ENCODE measurements around the gene PARG.
"Not testable (repeated sequence)": the region's sequence is repeated elsewhere in the genome, so short reads cannot be mapped to it uniquely, and the experiment has no call there.

Gene PARG

DNA sequence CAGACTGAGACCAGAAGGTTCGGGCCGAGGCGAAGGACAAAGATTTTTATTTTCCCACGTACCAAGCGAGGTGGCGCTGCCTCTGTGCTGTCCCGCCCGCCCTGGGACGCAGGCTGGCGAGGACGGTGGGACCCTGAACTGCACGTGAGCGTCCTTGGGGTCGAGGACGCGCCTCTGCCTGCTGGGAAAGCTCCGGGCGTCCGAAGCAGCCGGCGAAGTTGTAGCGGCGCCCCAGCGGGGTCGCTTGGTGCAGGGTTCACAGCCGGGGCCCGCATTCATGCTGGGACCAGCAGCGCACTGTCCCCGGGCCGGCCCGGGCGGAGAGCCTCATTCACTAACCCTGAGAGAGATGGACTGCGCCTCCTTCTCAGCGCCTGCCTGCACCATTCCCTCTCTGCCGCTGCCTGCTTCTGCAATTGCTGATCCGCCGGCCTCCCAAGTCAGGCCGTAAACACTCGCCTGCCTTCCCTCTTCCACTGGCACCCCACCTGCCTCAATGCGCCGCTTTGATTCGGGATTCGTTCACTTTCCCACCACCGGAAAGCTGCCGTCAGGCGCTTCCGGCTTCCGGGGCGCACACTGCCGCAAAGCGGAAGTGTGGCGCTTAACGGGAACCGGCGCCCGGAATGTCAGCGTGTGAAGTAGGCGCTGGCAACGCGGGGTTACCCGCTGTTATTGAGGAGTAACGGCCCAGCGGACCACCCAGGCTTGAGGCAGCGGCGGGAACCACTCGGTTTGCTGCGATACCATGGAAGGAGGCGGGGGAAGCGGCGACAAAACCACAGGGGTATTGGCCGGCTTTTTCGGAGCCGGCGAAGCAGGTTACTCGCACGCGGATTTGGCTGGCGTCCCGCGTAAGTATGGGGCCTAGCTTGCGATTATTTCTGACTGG lies at the start of gene PARG, which contains the start of gene TIMM23B:
Gene PARG, minus strand, starts transcription at position 581 of the 892 bp plus-strand sequence. Its CDS starts 302 bp downstream, at position 279.
Gene TIMM23B, plus strand, starts transcription at position 607 of the 892 bp plus-strand sequence. Its CDS starts 142 bp downstream, at position 749.
- H3K4me3 ChIP-seq (ENCODE audit: low read length) = peak within 1 kb of the TSS; percentile 51
- H3K4me1 ChIP-seq (ENCODE audit: control insufficient read depth, insufficient read depth, low read length); H3K9me3 ChIP-seq (ENCODE audit: control insufficient read depth, low read length); H3K27me3 ChIP-seq (ENCODE audit: control insufficient read depth, insufficient read depth, low read length); H3K36me3 ChIP-seq (ENCODE audit: control insufficient read depth, insufficient read depth, low read length): not testable (repeated sequence)
- H3K9ac ChIP-seq (ENCODE audit: low read length) = peak within 1 kb of the TSS; percentile 75

DNA sequence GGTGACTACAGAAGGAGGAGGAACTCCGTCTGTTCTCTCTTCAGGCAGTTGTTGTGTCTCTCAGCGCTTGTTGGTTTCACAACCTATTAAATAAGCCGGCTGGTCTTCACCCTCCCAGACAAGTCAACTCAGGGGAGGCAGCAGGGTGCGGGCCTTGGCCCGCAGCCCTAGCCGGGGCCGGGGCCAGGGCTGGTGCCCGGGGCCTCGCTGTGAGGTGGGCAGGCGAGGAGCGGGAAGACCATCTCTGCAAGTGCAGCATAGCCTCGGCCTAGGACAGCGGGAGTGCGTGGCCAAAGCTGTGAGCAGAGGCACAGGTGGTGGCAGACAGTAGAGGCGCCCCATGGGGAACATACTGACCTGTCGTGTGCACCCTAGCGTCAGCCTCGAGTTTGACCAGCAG lies 46.5 kb upstream of the PARG start, which contains the start of gene AGAP6:
Gene AGAP6, plus strand, starts transcription at position 31 of the 400 bp plus-strand sequence. Its CDS starts 310 bp downstream, at position 341.
- H3K4me1 ChIP-seq (ENCODE audit: control insufficient read depth, insufficient read depth, low read length); H3K36me3 ChIP-seq (ENCODE audit: control insufficient read depth, insufficient read depth, low read length); H3K9me3 ChIP-seq (ENCODE audit: control insufficient read depth, low read length); H3K9ac ChIP-seq (ENCODE audit: low read length); H3K4me3 ChIP-seq (ENCODE audit: low read length); H3K27me3 ChIP-seq (ENCODE audit: control insufficient read depth, insufficient read depth, low read length): not testable (repeated sequence)

DNA sequence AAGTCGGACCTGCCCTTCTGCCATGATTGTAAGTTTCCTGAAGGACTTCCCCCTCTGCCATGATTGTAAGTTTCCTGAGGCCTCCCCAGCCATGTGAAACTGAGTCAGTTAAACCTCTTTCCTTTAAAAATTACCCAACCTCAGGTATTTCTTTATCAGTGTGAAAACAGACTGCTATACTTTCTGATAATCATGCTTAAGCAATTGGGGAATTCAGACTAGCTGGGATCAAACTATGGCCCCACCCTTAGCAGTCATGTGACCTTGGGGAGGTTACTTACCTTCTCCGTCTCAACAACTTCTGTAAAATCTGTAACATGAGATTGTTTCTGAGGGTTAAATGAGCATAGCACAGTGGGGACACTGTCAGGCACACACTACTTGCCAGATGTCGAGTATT lies 45.4 kb upstream of the PARG start:
- H3K4me3 ChIP-seq (ENCODE audit: low read length); H3K4me1 ChIP-seq (ENCODE audit: control insufficient read depth, insufficient read depth, low read length); H3K9me3 ChIP-seq (ENCODE audit: control insufficient read depth, low read length); H3K9ac ChIP-seq (ENCODE audit: low read length); H3K27me3 ChIP-seq (ENCODE audit: control insufficient read depth, insufficient read depth, low read length); H3K36me3 ChIP-seq (ENCODE audit: control insufficient read depth, insufficient read depth, low read length): not testable (repeated sequence)

DNA sequence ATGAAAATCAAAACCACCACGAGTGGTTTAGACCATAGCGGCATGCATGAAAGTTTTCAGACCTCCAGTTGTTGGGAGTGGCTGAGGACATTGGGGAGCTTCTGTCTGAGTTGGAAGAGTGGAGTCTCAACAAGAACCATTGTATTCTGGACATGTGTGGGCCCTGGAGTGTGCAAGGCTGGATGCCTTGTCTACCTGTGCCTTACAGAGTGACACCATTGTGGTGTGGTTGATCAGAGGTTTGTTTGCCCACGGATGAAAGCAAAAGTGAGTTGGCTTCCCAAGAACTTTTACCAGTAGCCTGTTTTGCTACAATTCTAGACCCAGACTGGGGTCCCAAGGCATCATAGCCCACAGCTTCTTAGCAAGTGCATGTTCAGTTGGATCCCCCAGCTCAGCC lies 35.9 kb upstream of the PARG start:
- not testable (repeated sequence) for H3K4me3 ChIP-seq (ENCODE audit: low read length); H3K27me3 ChIP-seq (ENCODE audit: control insufficient read depth, insufficient read depth, low read length); H3K4me1 ChIP-seq (ENCODE audit: control insufficient read depth, insufficient read depth, low read length); H3K36me3 ChIP-seq (ENCODE audit: control insufficient read depth, insufficient read depth, low read length); H3K9me3 ChIP-seq (ENCODE audit: control insufficient read depth, low read length); H3K9ac ChIP-seq (ENCODE audit: low read length)

DNA sequence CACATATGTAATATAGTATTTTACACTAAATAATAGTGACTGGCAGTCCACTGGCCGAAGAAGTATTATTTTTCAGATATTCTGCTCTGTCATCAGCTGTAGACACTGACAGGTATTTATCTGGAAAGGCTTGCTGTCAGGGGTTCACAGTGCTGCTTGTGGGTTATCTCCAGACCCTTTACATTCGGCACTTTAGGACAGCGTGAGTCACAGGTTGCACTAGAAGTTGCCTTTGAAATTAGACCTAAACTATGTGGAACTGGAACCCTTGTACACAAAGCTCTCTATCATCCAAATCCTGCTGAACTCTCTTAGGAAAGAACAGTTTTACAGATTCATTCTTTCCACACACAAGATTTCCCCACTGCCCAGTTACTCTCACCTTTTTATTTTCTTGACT lies 30.3 kb upstream of the PARG start:
- not testable (repeated sequence) for H3K4me3 ChIP-seq (ENCODE audit: low read length); H3K27me3 ChIP-seq (ENCODE audit: control insufficient read depth, insufficient read depth, low read length); H3K9me3 ChIP-seq (ENCODE audit: control insufficient read depth, low read length); H3K36me3 ChIP-seq (ENCODE audit: control insufficient read depth, insufficient read depth, low read length); H3K4me1 ChIP-seq (ENCODE audit: control insufficient read depth, insufficient read depth, low read length); H3K9ac ChIP-seq (ENCODE audit: low read length)

GRCh38 chr10:49971466-49971865 lies 29.6 kb upstream of the PARG start:
- H3K27me3 ChIP-seq (ENCODE audit: control insufficient read depth, insufficient read depth, low read length); H3K9me3 ChIP-seq (ENCODE audit: control insufficient read depth, low read length); H3K9ac ChIP-seq (ENCODE audit: low read length); H3K4me1 ChIP-seq (ENCODE audit: control insufficient read depth, insufficient read depth, low read length); H3K4me3 ChIP-seq (ENCODE audit: low read length); H3K36me3 ChIP-seq (ENCODE audit: control insufficient read depth, insufficient read depth, low read length): not testable (repeated sequence)

GRCh38 chr10:49970331-49970857 lies 28.6 kb upstream of the PARG start:
- H3K9ac ChIP-seq (ENCODE audit: low read length); H3K36me3 ChIP-seq (ENCODE audit: control insufficient read depth, insufficient read depth, low read length); H3K27me3 ChIP-seq (ENCODE audit: control insufficient read depth, insufficient read depth, low read length); H3K4me3 ChIP-seq (ENCODE audit: low read length); H3K9me3 ChIP-seq (ENCODE audit: control insufficient read depth, low read length); H3K4me1 ChIP-seq (ENCODE audit: control insufficient read depth, insufficient read depth, low read length): not testable (repeated sequence)

GRCh38 chr10:49953122-49953521 lies 11.3 kb upstream of the PARG start:
- H3K36me3 ChIP-seq (ENCODE audit: control insufficient read depth, insufficient read depth, low read length); H3K27me3 ChIP-seq (ENCODE audit: control insufficient read depth, insufficient read depth, low read length); H3K4me1 ChIP-seq (ENCODE audit: control insufficient read depth, insufficient read depth, low read length); H3K9ac ChIP-seq (ENCODE audit: low read length); H3K4me3 ChIP-seq (ENCODE audit: low read length); H3K9me3 ChIP-seq (ENCODE audit: control insufficient read depth, low read length): not testable (repeated sequence)

DNA sequence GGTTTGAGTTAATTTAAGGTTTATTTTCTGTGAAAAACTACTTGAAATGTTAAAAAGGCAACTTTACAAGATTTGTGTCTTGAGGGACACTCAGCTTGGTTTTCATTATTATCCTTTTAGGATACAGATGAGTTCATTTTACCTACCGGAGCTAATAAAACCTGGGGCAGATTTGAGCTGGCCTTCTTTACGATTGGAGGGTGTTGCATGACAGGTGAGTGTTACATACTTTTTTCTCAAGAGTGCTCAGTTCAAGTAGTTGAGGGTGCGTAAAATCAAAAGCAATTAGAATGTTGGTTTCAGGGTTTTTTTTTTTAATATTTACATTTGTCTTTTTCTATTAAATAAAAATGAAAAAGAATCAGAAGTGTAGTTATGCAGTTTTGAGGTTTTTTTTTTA lies 10.2 kb upstream of the PARG start:
- H3K36me3 ChIP-seq (ENCODE audit: control insufficient read depth, insufficient read depth, low read length) = not testable (repeated sequence)

GRCh38 chr10:49948737-49949136 lies 6.9 kb upstream of the PARG start:
- not testable (repeated sequence) for H3K4me1 ChIP-seq (ENCODE audit: control insufficient read depth, insufficient read depth, low read length); H3K4me3 ChIP-seq (ENCODE audit: low read length); H3K9me3 ChIP-seq (ENCODE audit: control insufficient read depth, low read length); H3K36me3 ChIP-seq (ENCODE audit: control insufficient read depth, insufficient read depth, low read length); H3K9ac ChIP-seq (ENCODE audit: low read length); H3K27me3 ChIP-seq (ENCODE audit: control insufficient read depth, insufficient read depth, low read length)

More for the DNA sequence above, 10.2 kb upstream of the PARG start:
- not testable (repeated sequence) for H3K4me3 ChIP-seq (ENCODE audit: low read length); H3K4me1 ChIP-seq (ENCODE audit: control insufficient read depth, insufficient read depth, low read length); H3K9ac ChIP-seq (ENCODE audit: low read length); H3K9me3 ChIP-seq (ENCODE audit: control insufficient read depth, low read length); H3K27me3 ChIP-seq (ENCODE audit: control insufficient read depth, insufficient read depth, low read length)

- H3K9me3 ChIP-seq (ENCODE audit: control insufficient read depth, low read length); H3K9ac ChIP-seq (ENCODE audit: low read length): not testable (repeated sequence)
These were observed 6.3 kb upstream of the PARG start for GRCh38 chr10:49948142-49948541.

GRCh38 chr10:49943607-49944006 lies 1.8 kb upstream of the PARG start:
- not testable (repeated sequence) for H3K9me3 ChIP-seq (ENCODE audit: control insufficient read depth, low read length); H3K27me3 ChIP-seq (ENCODE audit: control insufficient read depth, insufficient read depth, low read length); H3K4me1 ChIP-seq (ENCODE audit: control insufficient read depth, insufficient read depth, low read length); H3K4me3 ChIP-seq (ENCODE audit: low read length); H3K9ac ChIP-seq (ENCODE audit: low read length); H3K36me3 ChIP-seq (ENCODE audit: control insufficient read depth, insufficient read depth, low read length)

More at GRCh38 chr10:49948142-49948541, 6.3 kb upstream of the PARG start:
- H3K36me3 ChIP-seq (ENCODE audit: control insufficient read depth, insufficient read depth, low read length); H3K27me3 ChIP-seq (ENCODE audit: control insufficient read depth, insufficient read depth, low read length); H3K4me1 ChIP-seq (ENCODE audit: control insufficient read depth, insufficient read depth, low read length); H3K4me3 ChIP-seq (ENCODE audit: low read length): not testable (repeated sequence)
